ENCODE data around the gene LDLRAP1.

DNA sequence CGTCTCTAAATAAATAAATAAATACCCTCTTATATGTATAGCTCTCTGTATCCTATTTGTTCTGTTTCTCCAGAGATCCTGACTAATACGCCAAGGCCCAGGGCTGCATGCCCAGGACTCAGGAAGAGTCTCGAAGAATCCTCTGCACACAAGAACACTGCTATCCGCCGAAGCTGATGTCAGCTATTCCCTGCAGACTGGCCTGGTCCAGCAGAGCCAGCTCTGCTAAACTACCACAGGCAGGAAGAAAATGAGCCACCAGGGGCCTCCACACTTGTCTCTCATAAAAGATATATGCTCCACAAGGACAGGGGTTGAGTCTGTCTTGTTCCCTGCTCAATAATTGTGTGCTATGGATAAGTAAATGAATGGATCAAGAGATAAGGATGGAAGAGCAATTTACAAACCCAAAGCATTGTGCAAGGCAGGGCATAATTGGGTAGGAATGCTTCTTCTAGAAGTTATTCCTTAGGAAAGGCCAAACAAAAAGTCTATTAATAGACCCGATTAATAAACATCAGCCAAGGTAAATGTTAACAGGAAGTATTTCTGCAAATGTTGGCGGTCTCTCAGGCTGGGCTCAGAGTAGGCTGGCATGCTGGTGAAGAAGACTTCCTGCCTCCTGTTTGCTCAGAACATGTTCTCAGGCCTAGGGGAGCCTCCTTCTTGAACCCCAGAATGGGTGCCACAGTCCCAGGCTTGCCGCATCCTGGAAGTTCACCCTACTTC is 46.9 kb downstream of the LDLRAP1 start:
- TF ChIP-seq, protein P1, sequence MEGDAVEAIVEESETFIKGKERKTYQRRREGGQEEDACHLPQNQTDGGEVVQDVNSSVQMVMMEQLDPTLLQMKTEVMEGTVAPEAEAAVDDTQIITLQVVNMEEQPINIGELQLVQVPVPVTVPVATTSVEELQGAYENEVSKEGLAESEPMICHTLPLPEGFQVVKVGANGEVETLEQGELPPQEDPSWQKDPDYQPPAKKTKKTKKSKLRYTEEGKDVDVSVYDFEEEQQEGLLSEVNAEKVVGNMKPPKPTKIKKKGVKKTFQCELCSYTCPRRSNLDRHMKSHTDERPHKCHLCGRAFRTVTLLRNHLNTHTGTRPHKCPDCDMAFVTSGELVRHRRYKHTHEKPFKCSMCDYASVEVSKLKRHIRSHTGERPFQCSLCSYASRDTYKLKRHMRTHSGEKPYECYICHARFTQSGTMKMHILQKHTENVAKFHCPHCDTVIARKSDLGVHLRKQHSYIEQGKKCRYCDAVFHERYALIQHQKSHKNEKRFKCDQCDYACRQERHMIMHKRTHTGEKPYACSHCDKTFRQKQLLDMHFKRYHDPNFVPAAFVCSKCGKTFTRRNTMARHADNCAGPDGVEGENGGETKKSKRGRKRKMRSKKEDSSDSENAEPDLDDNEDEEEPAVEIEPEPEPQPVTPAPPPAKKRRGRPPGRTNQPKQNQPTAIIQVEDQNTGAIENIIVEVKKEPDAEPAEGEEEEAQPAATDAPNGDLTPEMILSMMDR (conservative IDR thresholded peaks at IDR 0.05; ENCODE audit: low read length) = no peak; the same call in 1 of the 2 replicates
- TF ChIP-seq EZH2phosphoT487 (IDR thresholded peaks at IDR 0.05; ENCODE audit: borderline replicate concordance) = no peak
